HepG2 (cell line): ENCODE data around the gene FBXO8. TPM values are rescaled to one million over a fixed set of nuclear protein-coding genes. Genes with fewer than 3 reads are reported as not detected.

ENCODE experiments used
- ATAC-seq: fragments of 200-7000 bp; cut with Tn5 transposase; 3 replicates; pipeline ENCODE4 v1.9.1; 2020; ENCODE audit warnings: mild to moderate bottlenecking, moderate library complexity
- BruUV-seq: library from RNA; stranded (reverse); fragments of 400-500 nt; replicated peaks from 2 replicates; lab custom pipeline; 2021; lab: Mats Ljungman, UMichigan
- CTCF ChIA-PET: fragments of 300-600 bp; formaldehyde crosslinking; extraction: SDS; loops from one replicate; lab custom pipeline; 2021; ENCODE audit warnings: low total read pairs, inconsistent platforms, low intra/inter-chr PET ratio; lab: Yijun Ruan, JAX
- POLR2A ChIA-PET: fragments of 350-600 bp; sonication (Branson Sonifier 250); formaldehyde crosslinking; loops from one replicate; lab custom pipeline; 2020; ENCODE audit warnings: antibody characterized with exemption, inconsistent platforms; lab: Yijun Ruan, JAX
- DNase-seq: peaks from one replicate; pipeline ENCODE4 v3.0.0-alpha.2; 2015; ENCODE audit warnings: low spot score
- FAIRE-seq: peaks from 3 replicates; lab custom pipeline; 2011; peaks lifted over from hg19 to GRCh38; lab: Jason Lieb, UNC
- H2AFZ ChIP-seq: one replicate; pipeline ENCODE4 v1.6.1; 2011; ENCODE audit warnings: low read length, inconsistent platforms
- H3K27ac ChIP-seq: fragments of 300-600 bp; 3 replicates; pipeline ENCODE4 v1.8.0; 2011; ENCODE audit warnings: mixed run types, mild to moderate bottlenecking, mixed read lengths, low read length, inconsistent platforms; ENCODE audit not compliant: insufficient read depth; ENCODE audit errors: extremely low read length
- H3K27me3 ChIP-seq, 2 experiments: fragments of 200-600 bp in 1 of 2; 2 replicates in 1 of 2; 3 replicates in 1 of 2; pipeline versions ENCODE4 v1.6.0 to v1.8.0; 2011; ENCODE audit warnings: low read length in 2 of 2, mild to moderate bottlenecking in 2 of 2, moderate library complexity in 2 of 2, inconsistent platforms in 1 of 2; ENCODE audit not compliant: insufficient read depth in 2 of 2, control insufficient read depth in 1 of 2
- H3K36me3 ChIP-seq, 2 experiments: fragments of 200-600 bp in 1 of 2; replicated peaks in 1 of 2; 2 replicates in 1 of 2; 3 replicates in 1 of 2; pipeline versions ENCODE4 v1.5.1 to v1.8.0; 2011; ENCODE audit warnings: low read length in 2 of 2, inconsistent platforms in 1 of 2; ENCODE audit not compliant: insufficient read depth in 2 of 2, control insufficient read depth in 1 of 2
- H3K4me1 ChIP-seq: 2 replicates; pipeline ENCODE4 v1.5.1; 2012; ENCODE audit warnings: low read length, inconsistent platforms; ENCODE audit not compliant: insufficient read depth
- H3K4me2 ChIP-seq: 2 replicates; pipeline ENCODE4 v1.6.0; 2011; ENCODE audit warnings: low read depth, low read length, inconsistent platforms
- H3K4me3 ChIP-seq, 3 experiments: fragments of 200-600 bp in 1 of 3; sonication (generic), shearing (Covaris generic) in 1 of 3; replicated peaks in 1 of 3; 2 replicates each; pipeline ENCODE4 v1.5.1; 2011 to 2016; ENCODE audit warnings: low read length in 3 of 3, inconsistent platforms in 2 of 3, low read depth in 2 of 3, mild to moderate bottlenecking in 2 of 3, control low read depth in 1 of 3, mixed read lengths in 1 of 3; ENCODE audit not compliant: insufficient read depth in 1 of 3
- H3K79me2 ChIP-seq: one replicate; pipeline ENCODE4 v1.6.1; 2011; ENCODE audit warnings: low read length, inconsistent platforms; ENCODE audit not compliant: insufficient read depth
- H3K9ac ChIP-seq: 2 replicates; pipeline ENCODE4 v1.6.0; 2011; ENCODE audit warnings: mild to moderate bottlenecking, low read depth, low read length, inconsistent platforms; ENCODE audit not compliant: insufficient read depth
- H3K9me3 ChIP-seq: 2 replicates; pipeline ENCODE4 v1.5.1; 2012; ENCODE audit warnings: mild to moderate bottlenecking, low read length
- H4K20me1 ChIP-seq: 2 replicates; pipeline ENCODE4 v1.6.0; 2011; ENCODE audit warnings: inconsistent platforms, mild to moderate bottlenecking, low read length, moderate library complexity; ENCODE audit not compliant: insufficient read depth
- CHD2 ChIP-seq: IDR thresholded peaks from 2 replicates; pipeline ENCODE4 v1.6.1; 2011; ENCODE audit warnings: low read depth, low read length, improper control_type of control experiment
- FOSL1 ChIP-seq: sonication (generic); formaldehyde crosslinking; IDR thresholded peaks from 2 replicates; pipeline ENCODE4 v1.9.0; 2021; ENCODE audit warnings: missing genetic modification reagents, borderline replicate concordance
- FOXC1 ChIP-seq: sonication (generic); formaldehyde crosslinking; IDR thresholded peaks from 2 replicates; pipeline ENCODE4 v1.8.0; 2022; ENCODE audit warnings: mild to moderate bottlenecking, missing genetic modification reagents, borderline replicate concordance
- GABPB1 ChIP-seq: IDR thresholded peaks from 2 replicates; pipeline ENCODE4 v1.6.1; 2016; ENCODE audit warnings: mild to moderate bottlenecking, missing genetic modification reagents, moderate library complexity, missing compliant biosample characterization
- HMG20A ChIP-seq: IDR thresholded peaks from 2 replicates; pipeline ENCODE4 v1.6.1; 2016; ENCODE audit warnings: borderline replicate concordance
- REXO4 ChIP-seq: sonication (generic); formaldehyde crosslinking; IDR thresholded peaks from 2 replicates; pipeline ENCODE4 v1.8.0; 2022; ENCODE audit warnings: missing genetic modification reagents, mild to moderate bottlenecking, borderline replicate concordance
- ZBTB21 ChIP-seq: sonication (generic); formaldehyde crosslinking; IDR thresholded peaks from 2 replicates; pipeline ENCODE4 v1.4.0; 2020; ENCODE audit warnings: missing genetic modification reagents
- ZNF160 ChIP-seq: sonication (generic); formaldehyde crosslinking; IDR thresholded peaks from 2 replicates; pipeline ENCODE4 v1.8.0; 2022; ENCODE audit warnings: mild to moderate bottlenecking, inconsistent platforms, missing genetic modification reagents
- ZNF24 ChIP-seq: fragments of 450-650 bp; IDR thresholded peaks from 2 replicates; pipeline ENCODE4 v1.6.1; 2017; ENCODE audit warnings: antibody characterized with exemption, mild to moderate bottlenecking
- WGBS: methylation state at CpG from one replicate; pipeline ENCODE4 v1.1.6; 2017; ENCODE audit warnings: low lambda C conversion rate; 5-methylcytosine and 5-hydroxymethylcytosine counted together
- in situ Hi-C: cut with HindIII; loops from 2 replicates; pipeline ENCODE4 v1.10.0; 2017; ENCODE audit warnings: low pct_unique_long_range_greater_than_20kb; ENCODE audit not compliant: extremely low pct_ligation_motif_present
- intact Hi-C: fragments of 100-400 bp; cut with micrococcal nuclease; formaldehyde crosslinking; loops from one replicate; pipeline ENCODE4 v1.10.0; 2022; ENCODE audit not compliant: unreplicated experiment
- polyA plus RNA-seq, 8 experiments: library from polyadenylated mRNA; depleted of rRNA in 3 of 8; stranded (reverse) in 7 of 8; unstranded in 1 of 8; fragments of >200 nt; fragmentation: Illumina TruSeq in 4 of 8; extraction: Trizol in 4 of 8; gene quantifications; 2 replicates each; pipeline versions ENCODE4 v1.2.1 to v1.2.3, GENCODE V29; 2011 to 2016; ENCODE audit warnings: low read depth in 4 of 8, missing spikeins in 1 of 8, mixed read lengths in 1 of 8; ENCODE audit not compliant: insufficient read depth in 1 of 8
- total RNA-seq, 5 experiments: library from RNA; depleted of rRNA; stranded (reverse); fragments of >200 nt; fragmentation: Illumina TruSeq; extraction: Trizol; gene quantifications; 2 replicates each; pipeline ENCODE4 v1.2.3, GENCODE V29; 2016; ENCODE audit warnings: low read depth in 1 of 5
- TF ChIP-seq, protein P1 (sequence below): sonication (generic); formaldehyde crosslinking; IDR thresholded peaks from 2 replicates; pipeline ENCODE4 v1.8.1; 2023; ENCODE audit warnings: mild to moderate bottlenecking, moderate library complexity, missing genetic modification reagents
- TF ChIP-seq, protein P2 (sequence below): sonication (generic); formaldehyde crosslinking; IDR thresholded peaks from 2 replicates; pipeline ENCODE4 v1.5.0; 2020; ENCODE audit warnings: missing genetic modification reagents
- TF ChIP-seq, protein P3 (sequence below): conservative IDR thresholded peaks from 2 replicates; pipeline ENCODE4 v1.6.1; 2018; ENCODE audit warnings: missing genetic modification reagents
- TF ChIP-seq, protein P4 (sequence below): sonication (generic); formaldehyde crosslinking; IDR thresholded peaks from 2 replicates; pipeline ENCODE4 v1.5.1; 2020; ENCODE audit warnings: mild to moderate bottlenecking, missing genetic modification reagents, moderate library complexity
- TF ChIP-seq, protein P5 (sequence below): sonication (generic); formaldehyde crosslinking; IDR thresholded peaks from 2 replicates; pipeline ENCODE4 v1.5.1; 2020; ENCODE audit warnings: missing genetic modification reagents, mild to moderate bottlenecking, borderline replicate concordance
- TF ChIP-seq, protein P6 (sequence below): sonication (generic); formaldehyde crosslinking; IDR thresholded peaks from 2 replicates; pipeline ENCODE4 v1.8.0; 2022; ENCODE audit warnings: low read depth, missing genetic modification reagents

Gene FBXO8
- total and polyA plus RNA-seq, 2 of the 13 experiments (the other 11 are each of a cell fraction or from before 2014, with no cell fraction given) = 11.7 to 15.2 TPM

DNA sequence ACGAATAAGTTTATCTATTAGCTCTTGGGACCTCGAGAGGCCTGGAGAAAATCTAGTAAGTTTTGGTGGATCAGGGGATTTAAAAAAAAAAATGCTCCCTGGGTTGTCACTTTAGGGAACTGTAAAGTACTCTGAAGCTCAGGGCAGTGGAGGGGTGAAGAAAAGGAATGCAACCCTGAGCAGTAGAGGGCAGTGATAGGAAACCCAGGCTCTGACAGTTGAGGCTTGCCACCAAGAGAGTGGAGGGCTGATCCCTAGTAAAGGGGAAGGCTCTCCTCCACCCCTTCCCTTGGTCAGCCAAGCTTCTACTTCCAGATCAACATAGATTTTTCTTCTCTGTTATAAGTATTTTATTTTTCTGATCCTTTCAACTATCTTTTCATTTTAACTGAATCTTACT lies 73.1 kb downstream of the FBXO8 start:
- ChIA-PET POLR2A (no interaction called here), CTCF (no interaction called here)
- Histone ChIP-seq H2AFZ (no peak overlapping the region), H3K9me3 (no peaks in the 10 kb centered on the region), H3K79me2 (no peaks in the 10 kb centered on the region), H3K27me3 (peaks cover 2 to 36% of the 10 kb centered on the region in 2 experiments; a peak in 3 of 5 replicates), H3K4me2 (no peak overlapping the region), H3K4me3 (no peak overlapping the region), H3K9ac (no peak overlapping the region), H4K20me1 (no peaks in the 10 kb centered on the region), H3K36me3 (no peaks in the 10 kb centered on the region), H3K4me1 (no peaks in the 10 kb centered on the region), H3K27ac (no peak overlapping the region)
- in situ Hi-C loops = loop anchor here (25.0 kb wide), 1 partner anchor 427 kb away; no protein-coding TSS in a partner anchor
- intact Hi-C loops = no loop called here
- ATAC-seq = peak; percentile 55; the same call in 1 of the 3 replicates
- 6% methylated on average over 2 of the region's 2 CpGs for WGBS
- no peak for DNase-seq
- BruUV-seq = no TSS peak
- no peak for FAIRE-seq
- TF ChIP-seq ZBTB21 (CRISPR knock-in tag) (no peak), ZNF24 (no peak), GABPB1 (CRISPR knock-in tag) (no peak), CHD2 (no peak), HMG20A (no peak), FOSL1 (no peak), FOXC1 (CRISPR knock-in tag) (no peak), ZNF160 (no peak), REXO4 (CRISPR knock-in tag) (no peak)
- TF ChIP-seq, protein P1, sequence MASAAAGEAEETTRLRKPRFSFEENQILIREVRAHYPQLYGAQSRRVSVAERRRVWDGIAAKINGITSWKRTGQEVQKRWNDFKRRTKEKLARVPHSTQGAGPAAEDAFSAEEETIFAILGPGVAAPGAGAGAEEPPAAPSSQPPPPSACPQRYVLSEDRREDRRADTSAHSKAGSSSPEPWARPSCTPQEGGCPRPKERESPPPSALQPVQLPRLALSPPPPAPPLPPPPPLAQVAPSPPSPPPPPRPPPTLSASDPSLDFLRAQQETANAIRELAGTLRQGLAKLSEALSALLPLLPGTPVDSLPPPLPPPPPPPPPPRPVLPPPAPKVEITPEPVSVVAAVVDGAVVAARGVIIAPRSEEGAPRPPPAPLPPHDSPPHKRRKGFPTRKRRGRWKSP (CRISPR knock-in tag) = no peak
- TF ChIP-seq, protein P2, sequence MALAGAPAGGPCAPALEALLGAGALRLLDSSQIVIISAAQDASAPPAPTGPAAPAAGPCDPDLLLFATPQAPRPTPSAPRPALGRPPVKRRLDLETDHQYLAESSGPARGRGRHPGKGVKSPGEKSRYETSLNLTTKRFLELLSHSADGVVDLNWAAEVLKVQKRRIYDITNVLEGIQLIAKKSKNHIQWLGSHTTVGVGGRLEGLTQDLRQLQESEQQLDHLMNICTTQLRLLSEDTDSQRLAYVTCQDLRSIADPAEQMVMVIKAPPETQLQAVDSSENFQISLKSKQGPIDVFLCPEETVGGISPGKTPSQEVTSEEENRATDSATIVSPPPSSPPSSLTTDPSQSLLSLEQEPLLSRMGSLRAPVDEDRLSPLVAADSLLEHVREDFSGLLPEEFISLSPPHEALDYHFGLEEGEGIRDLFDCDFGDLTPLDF (CRISPR knock-in tag) = no peak
- TF ChIP-seq, protein P3, sequence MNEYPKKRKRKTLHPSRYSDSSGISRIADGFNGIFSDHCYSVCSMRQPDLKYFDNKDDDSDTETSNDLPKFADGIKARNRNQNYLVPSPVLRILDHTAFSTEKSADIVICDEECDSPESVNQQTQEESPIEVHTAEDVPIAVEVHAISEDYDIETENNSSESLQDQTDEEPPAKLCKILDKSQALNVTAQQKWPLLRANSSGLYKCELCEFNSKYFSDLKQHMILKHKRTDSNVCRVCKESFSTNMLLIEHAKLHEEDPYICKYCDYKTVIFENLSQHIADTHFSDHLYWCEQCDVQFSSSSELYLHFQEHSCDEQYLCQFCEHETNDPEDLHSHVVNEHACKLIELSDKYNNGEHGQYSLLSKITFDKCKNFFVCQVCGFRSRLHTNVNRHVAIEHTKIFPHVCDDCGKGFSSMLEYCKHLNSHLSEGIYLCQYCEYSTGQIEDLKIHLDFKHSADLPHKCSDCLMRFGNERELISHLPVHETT (CRISPR knock-in tag) = no peak
- TF ChIP-seq, protein P4, sequence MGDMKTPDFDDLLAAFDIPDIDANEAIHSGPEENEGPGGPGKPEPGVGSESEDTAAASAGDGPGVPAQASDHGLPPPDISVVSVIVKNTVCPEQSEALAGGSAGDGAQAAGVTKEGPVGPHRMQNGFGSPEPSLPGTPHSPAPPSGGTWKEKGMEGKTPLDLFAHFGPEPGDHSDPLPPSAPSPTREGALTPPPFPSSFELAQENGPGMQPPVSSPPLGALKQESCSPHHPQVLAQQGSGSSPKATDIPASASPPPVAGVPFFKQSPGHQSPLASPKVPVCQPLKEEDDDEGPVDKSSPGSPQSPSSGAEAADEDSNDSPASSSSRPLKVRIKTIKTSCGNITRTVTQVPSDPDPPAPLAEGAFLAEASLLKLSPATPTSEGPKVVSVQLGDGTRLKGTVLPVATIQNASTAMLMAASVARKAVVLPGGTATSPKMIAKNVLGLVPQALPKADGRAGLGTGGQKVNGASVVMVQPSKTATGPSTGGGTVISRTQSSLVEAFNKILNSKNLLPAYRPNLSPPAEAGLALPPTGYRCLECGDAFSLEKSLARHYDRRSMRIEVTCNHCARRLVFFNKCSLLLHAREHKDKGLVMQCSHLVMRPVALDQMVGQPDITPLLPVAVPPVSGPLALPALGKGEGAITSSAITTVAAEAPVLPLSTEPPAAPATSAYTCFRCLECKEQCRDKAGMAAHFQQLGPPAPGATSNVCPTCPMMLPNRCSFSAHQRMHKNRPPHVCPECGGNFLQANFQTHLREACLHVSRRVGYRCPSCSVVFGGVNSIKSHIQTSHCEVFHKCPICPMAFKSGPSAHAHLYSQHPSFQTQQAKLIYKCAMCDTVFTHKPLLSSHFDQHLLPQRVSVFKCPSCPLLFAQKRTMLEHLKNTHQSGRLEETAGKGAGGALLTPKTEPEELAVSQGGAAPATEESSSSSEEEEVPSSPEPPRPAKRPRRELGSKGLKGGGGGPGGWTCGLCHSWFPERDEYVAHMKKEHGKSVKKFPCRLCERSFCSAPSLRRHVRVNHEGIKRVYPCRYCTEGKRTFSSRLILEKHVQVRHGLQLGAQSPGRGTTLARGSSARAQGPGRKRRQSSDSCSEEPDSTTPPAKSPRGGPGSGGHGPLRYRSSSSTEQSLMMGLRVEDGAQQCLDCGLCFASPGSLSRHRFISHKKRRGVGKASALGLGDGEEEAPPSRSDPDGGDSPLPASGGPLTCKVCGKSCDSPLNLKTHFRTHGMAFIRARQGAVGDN (CRISPR knock-in tag) = no peak
- TF ChIP-seq, protein P5, sequence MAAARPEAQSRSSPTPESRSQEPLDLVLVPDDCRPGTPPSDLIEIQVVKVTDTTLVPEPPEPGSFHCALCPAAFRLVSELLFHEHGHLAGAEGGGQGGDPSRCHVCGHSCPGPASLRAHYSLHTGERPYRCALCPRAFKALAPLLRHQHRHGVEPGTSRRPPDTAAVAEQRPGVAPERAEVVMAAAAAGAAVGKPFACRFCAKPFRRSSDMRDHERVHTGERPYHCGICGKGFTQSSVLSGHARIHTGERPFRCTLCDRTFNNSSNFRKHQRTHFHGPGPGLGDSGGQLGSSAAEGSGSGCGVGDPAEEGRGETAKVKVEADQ (CRISPR knock-in tag) = no peak
- TF ChIP-seq, protein P6, sequence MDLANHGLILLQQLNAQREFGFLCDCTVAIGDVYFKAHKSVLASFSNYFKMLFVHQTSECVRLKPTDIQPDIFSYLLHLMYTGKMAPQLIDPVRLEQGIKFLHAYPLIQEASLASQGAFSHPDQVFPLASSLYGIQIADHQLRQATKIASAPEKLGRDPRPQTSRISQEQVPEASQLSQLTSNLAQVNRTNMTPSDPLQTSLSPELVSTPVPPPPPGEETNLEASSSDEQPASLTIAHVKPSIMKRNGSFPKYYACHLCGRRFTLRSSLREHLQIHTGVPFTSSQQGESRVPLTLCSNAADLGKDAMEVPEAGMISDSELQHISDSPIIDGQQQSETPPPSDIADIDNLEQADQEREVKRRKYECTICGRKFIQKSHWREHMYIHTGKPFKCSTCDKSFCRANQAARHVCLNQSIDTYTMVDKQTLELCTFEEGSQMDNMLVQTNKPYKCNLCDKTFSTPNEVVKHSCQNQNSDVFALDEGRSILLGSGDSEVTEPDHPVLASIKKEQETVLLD (CRISPR knock-in tag) = no peak
